HG02642 (cell line): ENCODE data around the gene FAM236D.
A peak's percentile ranks its signal among the peaks of the same experiment; 100 is the strongest.
"Not testable (repeated sequence)": the region's sequence is repeated elsewhere in the genome, so short reads cannot be mapped to it uniquely, and the experiment has no call there.

Experiments
- ATAC-seq: cut with Tn5 transposase; IDR thresholded peaks from one replicate; pipeline ENCODE4 v1.9.1; 2021; ENCODE audit warnings: mild to moderate bottlenecking; ENCODE audit not compliant: unreplicated experiment, poor library complexity

FAM236D gene

DNA sequence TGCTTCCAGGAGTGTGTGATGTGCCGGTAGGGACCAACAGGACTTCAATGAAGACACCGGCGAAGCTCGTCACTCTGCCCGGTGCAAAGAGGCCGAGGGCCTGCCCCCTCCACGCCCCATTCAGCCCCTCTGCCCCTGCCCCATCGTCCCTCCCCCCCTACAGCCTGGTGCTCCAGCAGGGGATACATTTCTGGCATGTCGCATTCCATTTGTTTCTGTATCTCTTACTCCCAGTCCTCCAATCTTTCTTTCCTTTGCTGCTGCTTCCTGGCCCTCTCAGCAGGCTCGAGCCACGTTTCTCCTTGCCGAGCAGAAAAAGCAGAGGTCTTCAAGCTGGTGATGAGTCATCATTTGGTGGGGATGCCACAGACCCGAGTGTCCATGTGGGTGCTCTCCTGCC, at the start of gene FAM236D:
TSS of gene FAM236D (minus strand) at position 101 of the 400 bp plus-strand sequence. CDS start at position 1, 100 bp downstream.
- not testable (repeated sequence) for ATAC-seq

DNA sequence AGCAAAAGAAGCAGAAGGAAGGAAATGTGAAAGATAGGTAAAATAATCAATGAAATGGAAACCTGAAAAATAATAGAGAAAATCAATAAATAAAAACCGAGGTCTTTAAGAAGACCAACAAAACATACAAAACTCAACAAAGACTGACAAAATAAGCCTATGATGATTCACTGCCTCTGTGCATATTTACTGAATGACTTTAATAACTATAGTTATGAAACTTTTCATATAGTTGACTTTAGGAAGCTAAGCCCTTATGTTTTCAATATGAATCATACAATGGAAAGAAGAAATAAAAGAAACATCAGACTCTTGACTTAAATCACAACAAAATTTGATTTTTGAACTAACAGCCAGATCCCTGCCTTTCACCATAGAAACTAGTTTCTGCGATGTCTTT, 29.5 kb upstream of the FAM236D start:
- not testable (repeated sequence) for ATAC-seq

DNA sequence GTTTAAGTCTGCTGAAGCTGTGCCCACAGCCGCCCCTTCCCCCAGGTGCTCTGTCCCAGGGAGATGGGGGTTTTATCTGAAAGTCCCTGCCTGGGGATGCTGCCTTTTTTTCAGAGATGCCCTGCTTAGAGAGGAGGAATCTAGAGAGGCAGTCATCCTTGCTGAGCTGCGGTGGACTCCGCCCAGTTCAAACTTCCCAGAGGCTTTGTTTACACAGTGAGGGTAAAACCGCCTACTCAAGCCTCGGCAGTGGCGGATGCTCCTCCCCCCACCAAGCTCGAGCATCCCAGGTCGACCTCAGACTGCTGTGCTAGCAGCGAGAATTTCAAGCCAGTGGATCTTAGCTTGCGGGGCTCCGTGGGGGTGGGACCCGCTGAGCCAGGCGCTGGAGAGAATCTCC, 22.7 kb upstream of the FAM236D start:
- ATAC-seq: not testable (repeated sequence)

DNA sequence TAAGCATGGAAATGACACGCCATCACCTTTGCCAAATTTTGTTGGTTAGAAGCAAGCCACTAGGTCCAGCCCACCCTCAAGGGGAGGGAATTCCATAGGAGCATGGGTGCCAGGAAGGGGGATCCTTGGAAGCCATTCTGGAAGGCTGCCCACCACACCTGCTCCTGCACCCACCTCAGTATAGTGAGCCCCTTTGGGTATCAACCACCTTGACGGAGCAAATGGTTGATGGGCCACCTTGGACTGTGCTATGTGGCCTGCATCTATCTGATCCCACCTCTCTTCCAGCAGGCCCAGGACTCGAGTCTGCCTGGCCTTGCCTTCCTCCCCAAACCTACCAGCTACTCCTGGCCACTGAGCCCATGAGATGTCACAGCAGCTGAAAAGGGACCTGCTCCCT, 17.6 kb downstream of the FAM236D start:
- not testable (repeated sequence) for ATAC-seq

DNA sequence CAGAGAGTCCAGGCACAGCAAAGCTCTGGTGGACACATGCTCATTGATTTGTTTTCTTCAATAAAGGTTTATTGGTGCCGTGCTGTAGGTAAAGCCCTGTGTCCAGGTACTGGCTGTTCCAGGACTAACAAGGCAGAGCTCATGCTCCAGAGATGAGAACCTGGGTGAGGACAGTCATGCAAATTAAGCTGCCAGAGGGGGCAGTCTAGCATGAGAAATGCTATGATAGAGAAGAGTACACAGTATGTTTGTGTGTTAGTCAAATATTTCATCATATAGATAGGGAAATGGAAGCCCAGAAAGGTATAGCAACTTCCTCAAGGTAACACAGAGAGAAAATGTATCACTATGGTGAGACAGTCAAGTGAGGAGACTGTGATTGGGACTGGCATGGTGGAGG, 19.9 kb downstream of the FAM236D start:
- ATAC-seq: not testable (repeated sequence)

DNA sequence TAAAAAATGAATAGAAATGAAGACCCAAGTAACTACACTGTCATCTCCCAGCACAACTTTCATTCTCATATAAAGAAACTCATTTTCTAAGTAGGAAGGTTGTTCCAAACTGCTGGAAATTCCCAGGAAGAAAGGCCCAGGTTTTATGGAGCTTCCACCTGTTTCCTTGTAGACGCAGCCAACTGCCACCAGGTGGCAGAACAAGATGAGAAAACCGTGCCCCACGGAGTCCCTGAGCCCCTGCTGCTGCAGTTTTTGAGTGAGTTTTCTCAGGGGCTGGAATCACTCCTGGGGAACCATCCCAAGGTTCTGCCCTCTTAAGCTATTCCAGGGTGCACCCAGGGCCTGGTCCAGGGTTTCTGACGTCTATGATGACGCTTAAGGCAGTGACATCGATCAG, 24.0 kb downstream of the FAM236D start:
- not testable (repeated sequence) for ATAC-seq

DNA sequence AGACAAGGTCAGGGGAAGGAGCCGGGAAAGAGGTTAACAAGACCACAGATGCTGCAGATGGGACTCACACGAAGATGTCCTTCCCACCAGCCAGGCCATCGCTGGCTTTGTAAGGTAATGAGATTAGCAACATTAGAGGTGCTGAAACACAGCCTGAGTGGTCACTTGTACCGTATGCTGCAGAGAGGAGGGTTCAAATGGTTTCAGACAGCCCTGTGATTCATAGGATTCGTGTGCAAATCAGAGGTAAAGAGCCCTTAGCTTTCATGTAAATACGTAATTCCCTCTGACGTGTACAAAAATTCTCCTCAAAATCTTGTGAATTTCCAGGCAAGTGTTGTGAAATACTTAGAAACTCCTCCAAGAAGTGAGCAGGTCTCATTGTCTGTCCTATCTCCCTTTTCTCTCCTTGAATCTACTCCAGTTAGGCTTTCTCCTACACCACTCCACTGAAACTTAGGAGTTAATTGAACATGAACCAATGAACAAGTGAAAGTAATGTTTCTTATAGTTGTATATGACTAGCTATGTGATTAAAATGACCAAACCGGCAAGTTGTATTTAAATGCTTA, 24.6 kb downstream of the FAM236D start:
- ATAC-seq: not testable (repeated sequence)

DNA sequence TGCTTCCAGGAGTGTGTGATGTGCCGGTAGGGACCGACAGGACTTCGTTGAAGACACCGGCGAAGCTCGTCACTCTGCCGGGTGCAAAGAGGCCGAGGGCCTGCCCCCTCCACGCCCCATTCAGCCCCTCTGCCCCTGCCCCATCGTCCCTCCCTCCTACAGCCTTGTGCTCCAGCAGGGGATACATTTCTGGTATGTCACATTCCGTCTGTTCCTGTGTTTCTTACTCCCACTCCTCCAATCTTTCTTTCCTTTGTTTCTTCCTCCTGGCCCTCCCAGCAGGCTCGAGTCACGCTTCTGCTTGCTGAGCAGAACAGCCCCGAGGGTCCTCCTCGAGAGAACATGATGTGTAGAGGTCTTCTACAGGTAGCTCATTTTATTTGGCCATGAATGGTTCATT, 25.4 kb downstream of the FAM236D start, which contains the start of gene FAM236B:
TSS of gene FAM236B (minus strand) at position 101 of the 400 bp plus-strand sequence. CDS start at position 1, 100 bp downstream.
- not testable (repeated sequence) for ATAC-seq

DNA sequence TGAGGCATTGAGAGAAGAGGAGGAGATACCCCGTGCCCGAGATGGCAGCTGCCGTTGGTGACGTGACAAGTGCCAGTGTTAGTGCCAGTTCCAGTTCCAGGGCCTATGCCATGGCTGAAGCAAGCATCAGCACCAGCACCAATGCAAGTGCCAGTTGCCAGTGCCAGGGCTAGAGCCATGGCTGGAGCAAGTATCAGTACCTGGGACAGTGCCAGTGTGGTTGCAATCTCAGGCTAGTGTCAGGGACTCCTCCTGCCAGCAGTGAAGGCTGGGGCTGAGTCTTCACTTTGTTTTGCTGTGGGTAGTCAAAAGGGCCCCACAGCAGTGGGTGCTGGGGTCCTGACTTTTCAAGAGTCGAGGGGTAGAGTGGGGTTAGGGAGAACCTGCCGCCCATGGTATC, 29.9 kb downstream of the FAM236D start:
- ATAC-seq: not testable (repeated sequence)

DNA sequence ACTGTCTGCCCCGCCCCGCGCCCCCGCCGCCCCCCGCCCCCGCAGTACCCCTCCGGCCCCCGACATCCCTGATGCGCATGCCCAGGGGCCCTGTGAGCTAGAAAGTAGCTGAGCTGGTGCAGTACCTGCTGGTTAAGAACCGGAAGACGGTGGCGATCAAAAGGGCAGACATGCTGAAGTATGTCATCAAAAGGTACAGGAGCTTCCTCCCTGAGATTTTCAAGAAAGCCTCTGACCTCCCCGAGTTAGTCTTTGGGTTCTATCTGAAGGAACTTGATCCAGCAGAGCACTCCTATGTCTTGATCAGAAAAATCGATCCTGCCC, 30.6 kb downstream of the FAM236D start:
- peak; percentile 60 for ATAC-seq

DNA sequence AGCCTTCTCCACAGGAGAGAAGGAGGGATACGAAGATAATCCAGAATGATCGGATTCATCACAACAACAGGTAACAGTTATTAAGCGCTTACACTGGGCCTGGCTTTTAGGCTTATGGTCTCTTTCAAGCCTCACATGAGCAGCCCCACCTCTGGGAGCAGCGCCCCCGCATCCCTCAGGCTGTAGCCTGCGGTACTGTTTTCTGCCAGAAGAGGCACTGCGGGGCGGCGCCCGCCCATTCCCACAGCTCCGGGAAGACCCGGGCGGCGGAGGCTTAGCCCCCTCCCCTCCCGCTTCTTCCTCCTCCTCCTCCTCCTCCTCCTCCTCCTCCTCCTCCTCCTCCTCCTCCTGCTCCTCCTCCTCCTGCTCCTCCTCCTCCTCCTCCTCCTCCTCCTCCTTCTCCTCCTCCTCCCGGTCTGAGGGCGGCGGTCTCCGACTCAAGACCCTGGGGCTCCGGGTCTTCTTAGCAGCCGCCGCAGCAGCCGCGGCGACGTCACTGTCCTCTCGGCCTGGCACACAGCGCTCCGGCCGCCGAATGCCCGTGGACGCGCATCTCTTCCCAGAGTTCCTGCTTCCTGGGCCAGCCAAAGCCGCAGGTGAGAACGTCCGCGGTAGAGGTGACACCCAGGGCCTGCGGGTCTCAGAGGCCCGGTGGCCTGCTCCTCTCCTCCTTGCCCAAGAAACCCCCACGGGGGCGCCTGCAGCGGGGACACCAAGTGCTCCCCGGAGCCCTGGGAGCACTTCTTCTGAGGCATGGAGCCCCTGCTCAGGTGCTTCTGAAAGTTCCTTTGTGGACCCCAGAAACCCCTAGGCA, 31.1 kb downstream of the FAM236D start, which contains the start of gene DMRTC1B:
TSS of gene DMRTC1B (plus strand) at position 238 of the 814 bp plus-strand sequence. CDS start 68,246 bp downstream, outside the sequence.
- peak; percentile 91 for ATAC-seq

DNA sequence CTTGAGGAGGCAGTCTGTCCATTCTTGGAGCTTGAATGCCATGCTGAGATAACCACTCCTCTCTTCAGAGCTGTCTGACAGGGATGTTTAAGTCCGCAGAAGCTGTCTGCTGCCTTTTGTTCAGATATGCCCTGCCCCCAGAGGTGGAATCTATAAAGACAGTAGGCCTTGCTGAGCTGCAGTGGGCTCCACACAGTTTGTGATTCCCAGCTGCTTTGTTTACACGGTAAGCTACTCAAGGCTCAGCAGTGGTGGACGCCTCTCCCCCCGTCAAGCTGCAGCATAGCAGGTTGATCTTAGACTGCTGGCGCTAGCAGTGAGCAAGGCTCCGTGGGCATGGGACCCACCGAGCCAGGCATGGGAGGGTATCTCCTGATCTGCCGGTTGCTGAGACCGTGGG, 47.6 kb downstream of the FAM236D start:
- not testable (repeated sequence) for ATAC-seq
